Osteoblast (primary cell): ENCODE measurements around the gene GBX1. TPM values are rescaled to one million over a fixed set of nuclear protein-coding genes. Genes with fewer than 3 reads are reported as not detected.

ENCODE experiments used
- DNase-seq: peaks from one replicate; pipeline ENCODE4 v3.0.0; 2011; ENCODE audit warnings: low spot score, mixed read lengths; ENCODE audit not compliant: insufficient read length; ENCODE audit errors: missing footprints
- H2AFZ ChIP-seq: 2 replicates; pipeline ENCODE4 v1.6.0; 2011; ENCODE audit warnings: mild to moderate bottlenecking, low read length
- H3K27ac ChIP-seq: 2 replicates; pipeline ENCODE4 v1.5.1; 2011; ENCODE audit warnings: mild to moderate bottlenecking, low read depth, low read length, moderate library complexity
- H3K27me3 ChIP-seq: 2 replicates; pipeline ENCODE4 v1.6.0; 2012; ENCODE audit warnings: mild to moderate bottlenecking, control low read depth, inconsistent platforms, low read length, moderate library complexity; ENCODE audit not compliant: insufficient read depth
- H3K36me3 ChIP-seq: 2 replicates; pipeline ENCODE4 v1.5.1; 2011; ENCODE audit warnings: mild to moderate bottlenecking, low read length, control low read depth, moderate library complexity; ENCODE audit not compliant: insufficient read depth
- H3K4me1 ChIP-seq: 2 replicates; pipeline ENCODE4 v1.5.1; 2011; ENCODE audit warnings: mild to moderate bottlenecking, low read length, control low read depth, moderate library complexity; ENCODE audit not compliant: insufficient read depth
- H3K4me2 ChIP-seq: 2 replicates; pipeline ENCODE4 v1.6.0; 2011; ENCODE audit warnings: mild to moderate bottlenecking, low read length; ENCODE audit not compliant: insufficient read depth
- H3K4me3 ChIP-seq: fragments of 200-600 bp; sonication (generic); 3 replicates; pipeline ENCODE4 v1.5.1; 2012; ENCODE audit warnings: mild to moderate bottlenecking, low read length, inconsistent platforms; ENCODE audit not compliant: insufficient read depth
- H3K79me2 ChIP-seq: 2 replicates; pipeline ENCODE4 v1.6.0; 2012; ENCODE audit warnings: mild to moderate bottlenecking, low read length, control low read depth, inconsistent platforms; ENCODE audit not compliant: insufficient read depth
- H3K9me3 ChIP-seq: 2 replicates; pipeline ENCODE4 v1.5.1; 2011; ENCODE audit warnings: low read depth, low read length, control low read depth
- H4K20me1 ChIP-seq: 2 replicates; pipeline ENCODE4 v1.6.0; 2012; ENCODE audit warnings: mild to moderate bottlenecking, low read length, control low read depth; ENCODE audit not compliant: insufficient read depth
- CTCF ChIP-seq: IDR thresholded peaks from 2 replicates; pipeline ENCODE4 v1.5.1; 2011; ENCODE audit warnings: mild to moderate bottlenecking, low read depth, low read length, moderate library complexity; ENCODE audit errors: extremely low read depth
- total RNA-seq: library from RNA; depleted of rRNA; stranded (reverse); fragments of >200 nt; gene quantifications from 2 replicates; pipeline ENCODE4 v1.2.3, GENCODE V29; 2012

GBX1 gene
- total RNA-seq, 1 donor: not detected

GRCh38 chr7:151188252-151188542 lies 20.7 kb upstream of the GBX1 start:
- no peak overlapping the region for H3K4me3 ChIP-seq
- no peak for DNase-seq
- H3K27ac ChIP-seq: no peak overlapping the region

GRCh38 chr7:151187409-151188251 lies 20.1 kb upstream of the GBX1 start:
- H3K4me2 ChIP-seq: no peak overlapping the region
- H4K20me1 ChIP-seq: no peaks in the 10 kb centered on the region
- no peaks in the 10 kb centered on the region for H3K36me3 ChIP-seq
- no peak overlapping the region for H3K4me3 ChIP-seq
- no peaks in the 10 kb centered on the region for H3K79me2 ChIP-seq
- no peaks in the 10 kb centered on the region for H3K9me3 ChIP-seq
- H3K4me1 ChIP-seq: no peaks in the 10 kb centered on the region
- no peak for DNase-seq
- H3K27ac ChIP-seq: no peak overlapping the region
- no peak overlapping the region for H2AFZ ChIP-seq
- no peak for TF ChIP-seq CTCF
- H3K27me3 ChIP-seq: peaks cover 33% of the 10 kb centered on the region

More at GRCh38 chr7:151188252-151188542, 20.7 kb upstream of the GBX1 start:
- H4K20me1 ChIP-seq: no peaks in the 10 kb centered on the region
- H3K4me1 ChIP-seq: no peaks in the 10 kb centered on the region
- no peak for TF ChIP-seq CTCF
- no peaks in the 10 kb centered on the region for H3K36me3 ChIP-seq
- no peak overlapping the region for H2AFZ ChIP-seq
- peaks cover 32% of the 10 kb centered on the region for H3K27me3 ChIP-seq
- H3K4me2 ChIP-seq: no peak overlapping the region
- no peaks in the 10 kb centered on the region for H3K79me2 ChIP-seq
- H3K9me3 ChIP-seq: no peaks in the 10 kb centered on the region

- no peaks in the 10 kb centered on the region for H3K79me2 ChIP-seq
- peaks cover 36% of the 10 kb centered on the region for H3K27me3 ChIP-seq
These were observed 19.3 kb upstream of the GBX1 start, which contains the start of gene ASB10 for GRCh38 chr7:151186640-151187408. Gene ASB10, minus strand, starts transcription at chr7:151187250. Its CDS starts 120 bp downstream, at chr7:151187130.

More at GRCh38 chr7:151186640-151187408, 19.3 kb upstream of the GBX1 start, which contains the start of gene ASB10:
- Histone ChIP-seq H3K9me3 (no peaks in the 10 kb centered on the region), H3K4me3 (no peak within 1 kb of the TSS), H2AFZ (no peak within 1 kb of the TSS), H3K4me1 (no peaks in the 10 kb centered on the region), H3K36me3 (no peaks in the 10 kb centered on the region), H4K20me1 (no peaks in the 10 kb centered on the region), H3K4me2 (no peak within 1 kb of the TSS), H3K27ac (no peak within 1 kb of the TSS)
- TF ChIP-seq CTCF: no peak
- DNase-seq: peak; percentile 82
